ENCODE measurements around the gene ZNF280C. TPM values are rescaled to one million over a fixed set of nuclear protein-coding genes. Genes with fewer than 3 reads are reported as not detected.

The ZNF280C gene
- total RNA-seq, 4 donors from 2014 or later, result 4.8 to 7.8 (median 6.8) TPM

- Histone ChIP-seq H3K27me3 (no peaks in the 10 kb centered on the region), H3K4me3 (replicated peaks in 1 of 3) (no peak overlapping the region), H3K4me1 (no peaks in the 10 kb centered on the region), H3K9me3 (no peaks in the 10 kb centered on the region), H3K36me3 (no peaks in the 10 kb centered on the region), H3K27ac (no peak overlapping the region)
- no peak for DNase-seq
- TF ChIP-seq POLR2A (IDR thresholded peaks at IDR 0.05) (no peak), CTCF (IDR thresholded peaks at IDR 0.05) (no peak)
- intact Hi-C loops (cut with DNase I), result no loop called here
- 73 to 81% methylated on average over 2 of the region's 2 CpGs for WGBS, 2 donors
These were observed 113.1 kb downstream of the ZNF280C start for GRCh38 chrX:130155564-130155963.

Small RNA genes lying within 50 kb of the gene (small RNA-seq; reads per million reads assigned to genes)
- gene RNU6-1130P, result not detected

Other genes starting within 250 kb of the ZNF280C start
- 1 to 10 TPM; 2.6 to 6.3 (median 3.8) TPM for gene ELF4, start 158.4 kb downstream of the ZNF280C start, total RNA-seq
- 10 to 100 TPM; 13.3 to 21.1 (median 17.3) TPM for gene AIFM1, start 103.1 kb downstream of the ZNF280C start, total RNA-seq
- under 1 TPM in 2 of 4 donors, not detected in 2; 0.81 to 0.93 TPM for gene RAB33A, start 96.9 kb downstream of the ZNF280C start, total RNA-seq
- gene SLC25A14, start 71.0 kb upstream of the ZNF280C start, total RNA-seq, result 10 to 100 TPM in 3 of 4 donors, 1 to 10 TPM in 1; 9.7 to 22.7 (median 14.1) TPM
- gene GPR119, start 116.8 kb upstream of the ZNF280C start, total RNA-seq, result not detected
- gene RBMX2, start 133.1 kb upstream of the ZNF280C start, total RNA-seq, result 10 to 100 TPM; 11.5 to 27.1 (median 14.1) TPM